Fibroblast of lung (primary cell): ENCODE results near the gene FHL2. TPM values are rescaled to one million over a fixed set of nuclear protein-coding genes. Genes with fewer than 3 reads are reported as not detected.
A peak's percentile ranks its signal among the peaks of the same experiment; 100 is the strongest.

Source experiments
- DNase-seq, 2 donors: peaks; one replicate each; pipeline versions ENCODE4 v3.0.0 to v3.0.0-alpha.2; 2010; ENCODE audit warnings: low read depth in 2 of 2
- H2AFZ ChIP-seq: 2 replicates; pipeline ENCODE4 v1.5.1; 2012; ENCODE audit warnings: low read length, control low read depth, inconsistent platforms
- H3K27ac ChIP-seq: 2 replicates; pipeline ENCODE4 v1.5.1; 2011; ENCODE audit warnings: low read length, control low read depth; ENCODE audit not compliant: insufficient read depth
- H3K27me3 ChIP-seq: 2 replicates; pipeline ENCODE4 v1.5.1; 2011; ENCODE audit warnings: mild to moderate bottlenecking, low read length; ENCODE audit not compliant: control insufficient read depth, insufficient read depth
- H3K36me3 ChIP-seq: 2 replicates; pipeline ENCODE4 v1.5.1; 2011; ENCODE audit warnings: low read length; ENCODE audit not compliant: control insufficient read depth, insufficient read depth
- H3K4me1 ChIP-seq: 2 replicates; pipeline ENCODE4 v1.5.1; 2011; ENCODE audit warnings: low read length; ENCODE audit not compliant: control insufficient read depth, insufficient read depth; ENCODE audit errors: extremely low read depth
- H3K4me2 ChIP-seq: 2 replicates; pipeline ENCODE4 v1.5.1; 2011; ENCODE audit warnings: low read length, control low read depth; ENCODE audit not compliant: insufficient read depth; ENCODE audit errors: extremely low read depth
- H3K4me3 ChIP-seq, 4 experiments: fragments of 200-600 bp in 1 of 4; sonication (generic) in 1 of 4; replicated peaks in 1 of 4; 2 replicates each; pipeline ENCODE4 v1.5.1; 2011 to 2016; ENCODE audit warnings: low read length in 4 of 4, low read depth in 3 of 4, mild to moderate bottlenecking in 3 of 4, control low read depth in 2 of 4, inconsistent platforms in 1 of 4, mixed read lengths in 1 of 4; ENCODE audit not compliant: insufficient read depth in 1 of 4; ENCODE audit errors: control extremely low read depth in 1 of 4
- H3K79me2 ChIP-seq: 2 replicates; pipeline ENCODE4 v1.5.1; 2012; ENCODE audit warnings: mild to moderate bottlenecking, low read length, inconsistent platforms; ENCODE audit not compliant: control insufficient read depth, insufficient read depth
- H3K9ac ChIP-seq: 2 replicates; pipeline ENCODE4 v1.5.1; 2011; ENCODE audit warnings: mild to moderate bottlenecking, low read length, control low read depth; ENCODE audit not compliant: insufficient read depth
- H3K9me3 ChIP-seq: 2 replicates; pipeline ENCODE4 v1.5.1; 2012; ENCODE audit warnings: low read depth, low read length; ENCODE audit not compliant: control insufficient read depth, insufficient read depth
- H4K20me1 ChIP-seq: 2 replicates; pipeline ENCODE4 v1.5.1; 2011; ENCODE audit warnings: low read length; ENCODE audit not compliant: control insufficient read depth, insufficient read depth; ENCODE audit errors: extremely low read depth
- CTCF ChIP-seq, 2 donors: IDR thresholded peaks in 1 of 2; conservative IDR thresholded peaks in 1 of 2; 1 replicate in 1 of 2; 2 replicates in 1 of 2; pipeline ENCODE4 v1.5.1; 2011 to 2012; ENCODE audit warnings: low read length in 2 of 2, control low read depth in 1 of 2, inconsistent platforms in 1 of 2, low read depth in 1 of 2, mild to moderate bottlenecking in 1 of 2
- EZH2 ChIP-seq: IDR thresholded peaks from 2 replicates; pipeline ENCODE4 v1.5.1; 2012; ENCODE audit warnings: low read length, control low read depth, mild to moderate bottlenecking; ENCODE audit errors: missing control alignments
- polyA plus RNA-seq, 2 donors: library from polyadenylated mRNA; depleted of rRNA in 1 of 2; stranded (reverse) in 1 of 2; unstranded in 1 of 2; fragments of >200 nt; gene quantifications; 2 replicates each; pipeline ENCODE4 v1.2.1, GENCODE V29; 2011 to 2012; ENCODE audit warnings: missing spikeins in 1 of 2
- total RNA-seq: library from RNA; depleted of rRNA; stranded (reverse); fragments of >200 nt; gene quantifications from 2 replicates; pipeline ENCODE4 v1.2.1, GENCODE V29; 2014

FHL2 gene
- total and polyA plus RNA-seq, 2 donors (not counting 1 experiment from before 2014, with no cell fraction given): 144 to 421 TPM

- Histone ChIP-seq H3K36me3 (peaks cover 15% of the 10 kb centered on the region), H3K9ac (peak overlapping the region; percentile 99), H2AFZ (no peak overlapping the region), H3K4me1 (peaks cover 16% of the 10 kb centered on the region), H3K4me2 (peak overlapping the region; percentile 48), H3K9me3 (no peaks in the 10 kb centered on the region), H4K20me1 (no peaks in the 10 kb centered on the region), H3K27ac (peak overlapping the region; percentile 98), H3K4me3 (peak overlapping the region; percentile 73 to 99 (median 93)), H3K27me3 (no peaks in the 10 kb centered on the region), H3K79me2 (peaks cover 62% of the 10 kb centered on the region)
- peak in 1 of 2 donors; percentile 56 for DNase-seq
- TF ChIP-seq CTCF (conservative IDR thresholded peaks at IDR 0.05 in 1 of 2, IDR thresholded peaks at IDR 0.05 in 1 of 2; ENCODE audit: low read depth in 1 of 2, low read length in 2 of 2) (no peak), EZH2 (no peak)
These were observed 1.7 kb downstream of the FHL2 start for GRCh38 chr2:105397025-105397722.

GRCh38 chr2:105396254-105397024 lies 2.4 kb downstream of the FHL2 start:
- peak; percentile 92 to 97 for DNase-seq
- Histone ChIP-seq H3K36me3 (peaks cover 15% of the 10 kb centered on the region), H3K27me3 (no peaks in the 10 kb centered on the region), H2AFZ (no peak overlapping the region), H3K4me3 (peak overlapping the region; percentile 42 to 99 (median 72)), H3K9me3 (no peaks in the 10 kb centered on the region), H3K4me1 (peaks cover 22% of the 10 kb centered on the region), H3K9ac (peak overlapping the region; percentile 43), H3K4me2 (peak overlapping the region; percentile 79), H3K27ac (peak overlapping the region; percentile 98), H3K79me2 (peaks cover 69% of the 10 kb centered on the region), H4K20me1 (no peaks in the 10 kb centered on the region)
- TF ChIP-seq CTCF (conservative IDR thresholded peaks at IDR 0.05 in 1 of 2, IDR thresholded peaks at IDR 0.05 in 1 of 2; ENCODE audit: low read depth in 1 of 2, low read length in 2 of 2) (no peak), EZH2 (no peak)

GRCh38 chr2:105395691-105396090 lies 3.2 kb downstream of the FHL2 start:
- H3K27ac ChIP-seq: peak overlapping the region; percentile 98
- peaks cover 26% of the 10 kb centered on the region for H3K4me1 ChIP-seq
- no peak for DNase-seq
- no peak overlapping the region for H2AFZ ChIP-seq
- peak overlapping the region; percentile 42 to 99 (median 72) for H3K4me3 ChIP-seq
- no peaks in the 10 kb centered on the region for H3K27me3 ChIP-seq
- H4K20me1 ChIP-seq: no peaks in the 10 kb centered on the region
- H3K36me3 ChIP-seq: peaks cover 17% of the 10 kb centered on the region
- TF ChIP-seq CTCF (conservative IDR thresholded peaks at IDR 0.05 in 1 of 2, IDR thresholded peaks at IDR 0.05 in 1 of 2; ENCODE audit: low read depth in 1 of 2, low read length in 2 of 2) (no peak), EZH2 (no peak)
- no peak overlapping the region for H3K9ac ChIP-seq
- H3K4me2 ChIP-seq: peak overlapping the region; percentile 79
- H3K9me3 ChIP-seq: no peaks in the 10 kb centered on the region
- H3K79me2 ChIP-seq: peaks cover 77% of the 10 kb centered on the region
